Glutamatergic neuron (in vitro differentiated cells): ENCODE measurements around the gene ASXL1. TPM values are rescaled to one million over a fixed set of nuclear protein-coding genes. Genes with fewer than 3 reads are reported as not detected.
"Not testable (repeated sequence)": the region's sequence is repeated elsewhere in the genome, so short reads cannot be mapped to it uniquely, and the experiment has no call there.

ENCODE experiments used
- DNase-seq: peaks from one replicate; pipeline ENCODE4 v3.0.0; 2022
- H3K27ac Mint-ChIP-seq: one replicate; pipeline ENCODE4 v1.8.0; 2020; ENCODE audit warnings: mild to moderate bottlenecking, mixed read lengths, inconsistent platforms; ENCODE audit not compliant: unreplicated experiment
- H3K27me3 Mint-ChIP-seq: one replicate; pipeline ENCODE4 v1.8.0; 2020; ENCODE audit warnings: mild to moderate bottlenecking, moderate library complexity, mixed read lengths, inconsistent platforms; ENCODE audit not compliant: unreplicated experiment
- H3K36me3 Mint-ChIP-seq: one replicate; pipeline ENCODE4 v1.8.0; 2020; ENCODE audit warnings: mild to moderate bottlenecking, mixed read lengths, inconsistent platforms; ENCODE audit not compliant: unreplicated experiment
- H3K4me1 Mint-ChIP-seq: one replicate; pipeline ENCODE4 v1.8.0; 2020; ENCODE audit warnings: mild to moderate bottlenecking, low read depth, mixed read lengths, inconsistent platforms; ENCODE audit not compliant: unreplicated experiment
- H3K4me3 Mint-ChIP-seq: one replicate; pipeline ENCODE4 v1.8.0; 2020; ENCODE audit warnings: mild to moderate bottlenecking, mixed read lengths, inconsistent platforms; ENCODE audit not compliant: unreplicated experiment
- H3K9me3 Mint-ChIP-seq: one replicate; pipeline ENCODE4 v1.8.0; 2020; ENCODE audit warnings: mild to moderate bottlenecking, moderate library complexity, mixed read lengths, inconsistent platforms; ENCODE audit not compliant: unreplicated experiment
- total RNA-seq: library from RNA; stranded (reverse); fragmentation: NEBNext Ultra II Directional; extraction: Animal tissue kit (Norgen Biotek cat#: 25700); gene quantifications from one replicate; pipeline ENCODE4 v1.2.1, GENCODE V29; 2021; ENCODE audit not compliant: unreplicated experiment
- TF ChIP-seq, protein P1 (sequence below): fragments of 200-600 bp; sonication (generic); IDR thresholded peaks from one replicate; pipeline ENCODE4 v1.5.0; 2021; ENCODE audit not compliant: partially characterized antibody, unreplicated experiment

The ASXL1 gene
- total RNA-seq, 1 donor from 2014 or later: 85.1 TPM

DNA sequence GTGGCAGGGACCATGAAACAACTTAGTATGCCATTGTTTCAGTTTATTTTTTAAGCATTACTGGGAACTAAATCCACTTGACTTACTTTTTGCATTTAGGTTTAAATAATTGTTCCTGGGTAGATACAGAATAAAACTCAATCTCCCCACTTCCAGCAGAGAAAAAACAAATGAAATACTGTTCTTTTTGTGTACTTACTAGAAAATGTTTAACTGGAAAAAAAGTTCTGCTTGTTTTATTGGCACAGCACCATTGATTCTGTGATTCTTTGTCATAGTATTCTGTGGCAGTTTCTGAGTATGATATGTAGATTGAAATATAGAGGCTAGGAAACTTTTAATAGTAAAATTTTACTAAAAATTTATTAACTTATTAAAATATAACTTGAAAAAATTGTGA, 10.2 kb downstream of the ASXL1 start:
- Mint-ChIP-seq H3K27ac (no peak overlapping the region), H3K4me3 (no peak overlapping the region), H3K27me3 (peaks cover 3% of the 10 kb centered on the region), H3K9me3 (no peaks in the 10 kb centered on the region), H3K4me1 (no peaks in the 10 kb centered on the region), H3K36me3 (no peaks in the 10 kb centered on the region)
- TF ChIP-seq, protein P1, sequence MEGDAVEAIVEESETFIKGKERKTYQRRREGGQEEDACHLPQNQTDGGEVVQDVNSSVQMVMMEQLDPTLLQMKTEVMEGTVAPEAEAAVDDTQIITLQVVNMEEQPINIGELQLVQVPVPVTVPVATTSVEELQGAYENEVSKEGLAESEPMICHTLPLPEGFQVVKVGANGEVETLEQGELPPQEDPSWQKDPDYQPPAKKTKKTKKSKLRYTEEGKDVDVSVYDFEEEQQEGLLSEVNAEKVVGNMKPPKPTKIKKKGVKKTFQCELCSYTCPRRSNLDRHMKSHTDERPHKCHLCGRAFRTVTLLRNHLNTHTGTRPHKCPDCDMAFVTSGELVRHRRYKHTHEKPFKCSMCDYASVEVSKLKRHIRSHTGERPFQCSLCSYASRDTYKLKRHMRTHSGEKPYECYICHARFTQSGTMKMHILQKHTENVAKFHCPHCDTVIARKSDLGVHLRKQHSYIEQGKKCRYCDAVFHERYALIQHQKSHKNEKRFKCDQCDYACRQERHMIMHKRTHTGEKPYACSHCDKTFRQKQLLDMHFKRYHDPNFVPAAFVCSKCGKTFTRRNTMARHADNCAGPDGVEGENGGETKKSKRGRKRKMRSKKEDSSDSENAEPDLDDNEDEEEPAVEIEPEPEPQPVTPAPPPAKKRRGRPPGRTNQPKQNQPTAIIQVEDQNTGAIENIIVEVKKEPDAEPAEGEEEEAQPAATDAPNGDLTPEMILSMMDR: no peak
- DNase-seq: no peak

DNA sequence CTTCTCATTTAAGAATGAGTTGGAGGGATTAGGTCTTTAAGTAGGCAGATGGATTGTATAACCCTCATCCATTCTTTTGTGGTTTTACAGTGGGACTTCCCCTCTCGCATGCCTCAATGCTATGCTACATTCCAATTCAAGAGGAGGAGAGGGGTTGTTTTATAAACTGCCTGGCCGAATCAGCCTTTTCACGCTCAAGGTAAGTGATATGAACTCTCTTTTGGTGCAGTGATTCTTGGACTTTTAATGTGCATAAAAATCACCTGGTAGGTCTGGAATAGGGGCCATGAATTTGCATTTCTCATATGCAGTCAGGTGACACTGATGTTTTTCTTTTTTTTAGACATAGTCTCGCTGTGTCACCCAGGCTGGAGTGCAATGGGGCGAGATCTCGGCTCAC, 10.8 kb downstream of the ASXL1 start:
- TF ChIP-seq, protein P1: no peak
- no peak overlapping the region for H3K27ac Mint-ChIP-seq
- DNase-seq: no peak
- no peak overlapping the region for H3K4me3 Mint-ChIP-seq
- H3K4me1 Mint-ChIP-seq: no peaks in the 10 kb centered on the region
- no peaks in the 10 kb centered on the region for H3K27me3 Mint-ChIP-seq
- no peaks in the 10 kb centered on the region for H3K9me3 Mint-ChIP-seq
- no peaks in the 10 kb centered on the region for H3K36me3 Mint-ChIP-seq

DNA sequence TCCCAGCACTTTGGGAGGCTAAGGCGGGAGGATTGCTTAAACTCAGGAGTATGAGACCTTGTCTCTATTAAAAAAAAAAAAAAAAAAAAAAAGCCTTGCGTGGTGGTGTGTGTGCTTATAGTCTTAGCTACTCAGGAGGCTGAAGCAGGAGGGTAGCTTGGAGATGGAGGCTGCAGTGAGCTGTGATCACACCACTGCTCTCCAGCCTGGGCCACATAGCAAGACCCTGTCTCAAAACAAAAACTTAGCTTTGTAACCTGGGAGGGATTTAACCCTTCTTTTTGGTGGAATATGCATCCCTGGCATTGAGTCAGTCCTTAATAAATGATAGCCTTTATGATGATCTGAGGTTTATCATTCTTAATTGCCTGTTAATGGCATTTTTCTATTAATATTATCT, 12.8 kb downstream of the ASXL1 start:
- Mint-ChIP-seq H3K9me3 (no peaks in the 10 kb centered on the region), H3K27ac (no peak overlapping the region), H3K4me1 (no peaks in the 10 kb centered on the region), H3K4me3 (no peak overlapping the region), H3K27me3 (no peaks in the 10 kb centered on the region), H3K36me3 (no peaks in the 10 kb centered on the region)
- TF ChIP-seq, protein P1: no peak
- no peak for DNase-seq

DNA sequence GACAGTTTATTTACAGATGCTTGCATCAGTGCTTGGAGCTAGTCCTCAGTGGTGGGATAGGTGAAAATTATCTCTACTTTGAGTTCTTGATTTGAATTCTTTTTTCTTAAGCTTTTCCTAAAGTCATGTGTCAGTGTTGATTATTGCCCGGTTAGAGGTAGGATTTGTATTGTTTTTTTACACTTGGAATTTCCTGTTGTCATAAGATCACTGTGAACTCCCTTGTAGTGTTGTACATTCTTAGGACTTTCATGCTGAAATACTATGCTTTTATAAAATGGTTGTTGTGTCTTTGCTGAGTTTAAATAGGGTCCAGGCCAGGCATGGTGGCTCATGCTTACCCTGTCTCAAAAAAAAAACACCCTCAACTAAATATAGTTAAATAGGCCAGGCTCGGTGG, 20.3 kb downstream of the ASXL1 start:
- DNase-seq: no peak
- Mint-ChIP-seq H3K27ac (no peak overlapping the region), H3K4me3 (no peak overlapping the region), H3K36me3 (no peaks in the 10 kb centered on the region), H3K9me3 (no peaks in the 10 kb centered on the region), H3K4me1 (no peaks in the 10 kb centered on the region), H3K27me3 (no peaks in the 10 kb centered on the region)
- TF ChIP-seq, protein P1: no peak

DNA sequence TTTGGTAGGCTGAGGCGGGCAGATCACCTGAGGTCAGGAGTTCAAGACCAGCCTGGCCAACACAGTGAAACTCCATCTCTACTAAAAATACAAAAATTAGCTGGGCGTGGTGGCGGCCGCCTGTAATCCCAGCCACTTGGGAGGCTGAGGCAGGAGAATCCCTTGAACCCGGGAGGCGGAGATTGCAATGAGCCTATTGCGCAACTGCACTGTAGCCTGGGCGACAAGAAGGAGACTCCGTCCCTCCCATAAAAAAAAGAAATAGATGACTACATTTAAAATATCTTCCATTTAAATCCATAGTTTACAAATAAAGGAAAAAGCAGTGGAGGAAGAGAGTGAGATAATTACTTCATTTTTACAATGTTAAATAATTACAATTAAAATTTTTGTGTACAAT, 21.9 kb downstream of the ASXL1 start:
- DNase-seq, H3K27ac Mint-ChIP-seq, H3K4me3 Mint-ChIP-seq, H3K36me3 Mint-ChIP-seq, H3K9me3 Mint-ChIP-seq, H3K4me1 Mint-ChIP-seq, H3K27me3 Mint-ChIP-seq: not testable (repeated sequence)

DNA sequence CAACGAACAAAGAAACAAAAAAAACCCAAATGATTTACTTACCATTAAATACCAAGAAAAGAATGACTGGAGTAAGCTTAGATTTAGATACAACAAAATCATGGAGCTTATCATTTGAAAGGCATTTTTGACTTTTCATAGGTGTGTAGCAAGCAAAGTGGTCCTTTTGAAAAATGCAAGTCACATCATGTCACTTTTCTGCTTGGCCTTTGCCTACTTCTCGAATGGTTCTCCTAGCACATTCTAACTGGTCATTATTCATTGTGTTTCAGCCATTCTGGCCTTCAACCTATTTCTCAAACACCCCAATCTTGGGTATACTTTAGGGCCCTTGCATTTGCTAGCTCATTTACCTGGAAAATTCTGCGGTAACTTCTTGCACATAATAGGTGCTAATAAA, 22.6 kb downstream of the ASXL1 start:
- Mint-ChIP-seq H3K36me3 (no peaks in the 10 kb centered on the region), H3K27me3 (no peaks in the 10 kb centered on the region), H3K27ac (no peak overlapping the region), H3K4me3 (no peak overlapping the region), H3K9me3 (no peaks in the 10 kb centered on the region), H3K4me1 (peaks cover 3% of the 10 kb centered on the region)
- TF ChIP-seq, protein P1: no peak
- no peak for DNase-seq
